Upper lobe of left lung (tissue), 6 donors: ENCODE results near the gene ERICH4. TPM values are rescaled to one million over a fixed set of nuclear protein-coding genes. Genes with fewer than 3 reads are reported as not detected.

ENCODE experiments used
- ATAC-seq, 2 donors: fragments of 200-7000 bp; cut with Tn5 transposase; one replicate each; pipeline ENCODE4 v1.9.1; 2022; ENCODE audit warnings: mild to moderate bottlenecking in 2 of 2, moderate library complexity in 2 of 2; ENCODE audit not compliant: low FRiP score in 2 of 2
- DNase-seq, 2 donors: peaks; one replicate each; pipeline ENCODE4 v3.0.0-alpha.2; 2019 to 2020
- H3K27ac ChIP-seq, 4 donors: fragments of 200-600 bp; sonication (generic); one replicate each; pipeline ENCODE4 v1.5.1; 2016 to 2019
- H3K27me3 ChIP-seq, 4 donors: fragments of 200-600 bp; sonication (generic); one replicate each; pipeline ENCODE4 v1.5.1; 2017 to 2019
- H3K36me3 ChIP-seq, 4 donors: fragments of 200-600 bp; sonication (generic); one replicate each; pipeline ENCODE4 v1.5.1; 2016 to 2019
- H3K4me1 ChIP-seq, 4 donors: fragments of 200-600 bp; sonication (generic); one replicate each; pipeline ENCODE4 v1.5.1; 2018 to 2019
- H3K4me3 ChIP-seq, 4 donors: fragments of 200-600 bp; sonication (generic); one replicate each; pipeline ENCODE4 v1.5.1; 2017 to 2019; ENCODE audit warnings: mild to moderate bottlenecking in 2 of 4, moderate library complexity in 1 of 4
- H3K9me3 ChIP-seq, 4 donors: fragments of 200-600 bp; sonication (generic); one replicate each; pipeline ENCODE4 v1.5.1; 2018 to 2019
- EP300 ChIP-seq, 4 donors: sonication (generic); formaldehyde crosslinking; IDR thresholded peaks; one replicate each; pipeline ENCODE4 v1.5.1; 2017; ENCODE audit warnings: antibody characterized with exemption in 4 of 4, control low read depth in 2 of 4
- POLR2A ChIP-seq, 4 donors: fragments of 450-650 bp; IDR thresholded peaks; one replicate each; pipeline ENCODE4 v1.5.1; 2016 to 2017; ENCODE audit warnings: antibody characterized with exemption in 4 of 4, mild to moderate bottlenecking in 2 of 4
- POLR2AphosphoS5 ChIP-seq, 2 donors: sonication (generic); formaldehyde crosslinking; IDR thresholded peaks; one replicate each; pipeline ENCODE4 v1.5.1; 2017; ENCODE audit warnings: antibody characterized with exemption in 2 of 2
- WGBS, 2 donors: methylation state at CpG; one replicate each; pipeline ENCODE4 v1.1.5; 2017 to 2018; 5-methylcytosine and 5-hydroxymethylcytosine counted together
- total RNA-seq, 6 donors: library from RNA; depleted of rRNA in 4 of 6; stranded (reverse); fragments of >200 nt in 4 of 6; gene quantifications; one replicate each; pipeline versions ENCODE4 v1.1.0 to v1.2.1, GENCODE V29; 2016 to 2021
- TF ChIP-seq, protein P1 (sequence below), 6 experiments: fragments of 450-650 bp in 4 of 6; fragments of 200-600 bp in 2 of 6; sonication (generic) in 2 of 6; IDR thresholded peaks; one replicate each; pipeline ENCODE4 v1.5.1; 2016 to 2019; ENCODE audit warnings: antibody characterized with exemption in 6 of 6
- donor health status: DM: no; HTN: no; CAD: no; lungs with moderate emphysema.
- donor health status: DM: no; HTN: yes; CAD: no; lungs with severe emphysema.

The ERICH4 gene
- total RNA-seq, 6 donors from 2014 or later = not detected

DNA sequence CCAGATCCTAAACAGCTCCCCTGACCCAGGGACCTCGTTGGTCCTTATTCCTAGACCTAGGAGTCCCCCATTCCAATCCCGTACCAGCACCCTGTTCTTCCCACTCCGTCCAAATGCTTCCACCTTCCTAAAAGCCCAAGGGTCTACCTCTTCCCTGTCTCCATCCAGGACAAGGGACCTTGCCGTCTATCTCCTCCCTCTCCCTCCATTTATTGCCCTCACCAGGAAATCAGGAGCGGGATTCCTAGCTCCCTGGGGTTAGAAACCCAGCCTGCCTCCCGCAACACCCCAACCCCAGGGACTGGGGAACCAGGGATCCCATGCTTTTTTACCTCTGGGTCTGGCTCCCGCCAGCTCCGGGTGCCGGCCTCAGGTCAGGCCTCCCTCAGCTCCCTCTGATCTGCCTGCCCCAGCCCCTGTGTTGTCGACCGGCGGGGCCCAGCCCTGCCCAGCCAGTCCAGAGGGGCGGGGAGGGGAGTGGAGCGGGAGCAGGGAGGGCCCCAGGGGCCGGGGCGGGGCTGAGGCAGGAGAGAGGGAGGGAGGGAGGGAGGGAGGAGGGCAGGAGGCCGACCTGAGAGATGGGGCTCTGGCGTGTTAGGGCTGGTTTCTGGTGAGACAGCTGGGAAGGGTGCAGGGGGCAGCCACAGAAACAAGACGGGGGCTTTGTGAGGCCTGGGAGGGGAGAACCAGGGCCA, 15.9 kb upstream of the ERICH4 start, which contains the start of gene B3GNT8:
TSS of gene B3GNT8 (minus strand) at position 423 of the 695 bp plus-strand sequence. CDS start 596 bp downstream, outside the sequence.
- Histone ChIP-seq H3K27ac (peak within 1 kb of the TSS; percentile 68 to 95 (median 86)), H3K27me3 (no peaks in the 10 kb centered on the region), H3K4me1 (peaks cover 36 to 79% (median 50%) of the 10 kb centered on the region in 4 donors), H3K4me3 (peak within 1 kb of the TSS; percentile 36 to 71 (median 51)), H3K36me3 (peaks cover 10 to 55% (median 31%) of the 10 kb centered on the region in 4 donors), H3K9me3 (no peaks in the 10 kb centered on the region)
- DNase-seq (peak; percentile 94), ATAC-seq (peak; percentile 93 to 95)
- 8 to 19% methylated on average over 9 to 12 of the region's 19 CpGs for WGBS, 2 donors
- TF ChIP-seq EP300 (IDR thresholded peaks at IDR 0.05) (no peak), POLR2A (IDR thresholded peaks at IDR 0.05) (peak in 3 of 4 donors; percentile 58 to 96 (median 66)), POLR2AphosphoS5 (IDR thresholded peaks at IDR 0.05) (peak; percentile 53 to 95)
- TF ChIP-seq, protein P1, sequence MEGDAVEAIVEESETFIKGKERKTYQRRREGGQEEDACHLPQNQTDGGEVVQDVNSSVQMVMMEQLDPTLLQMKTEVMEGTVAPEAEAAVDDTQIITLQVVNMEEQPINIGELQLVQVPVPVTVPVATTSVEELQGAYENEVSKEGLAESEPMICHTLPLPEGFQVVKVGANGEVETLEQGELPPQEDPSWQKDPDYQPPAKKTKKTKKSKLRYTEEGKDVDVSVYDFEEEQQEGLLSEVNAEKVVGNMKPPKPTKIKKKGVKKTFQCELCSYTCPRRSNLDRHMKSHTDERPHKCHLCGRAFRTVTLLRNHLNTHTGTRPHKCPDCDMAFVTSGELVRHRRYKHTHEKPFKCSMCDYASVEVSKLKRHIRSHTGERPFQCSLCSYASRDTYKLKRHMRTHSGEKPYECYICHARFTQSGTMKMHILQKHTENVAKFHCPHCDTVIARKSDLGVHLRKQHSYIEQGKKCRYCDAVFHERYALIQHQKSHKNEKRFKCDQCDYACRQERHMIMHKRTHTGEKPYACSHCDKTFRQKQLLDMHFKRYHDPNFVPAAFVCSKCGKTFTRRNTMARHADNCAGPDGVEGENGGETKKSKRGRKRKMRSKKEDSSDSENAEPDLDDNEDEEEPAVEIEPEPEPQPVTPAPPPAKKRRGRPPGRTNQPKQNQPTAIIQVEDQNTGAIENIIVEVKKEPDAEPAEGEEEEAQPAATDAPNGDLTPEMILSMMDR (IDR thresholded peaks at IDR 0.05) = no peak

DNA sequence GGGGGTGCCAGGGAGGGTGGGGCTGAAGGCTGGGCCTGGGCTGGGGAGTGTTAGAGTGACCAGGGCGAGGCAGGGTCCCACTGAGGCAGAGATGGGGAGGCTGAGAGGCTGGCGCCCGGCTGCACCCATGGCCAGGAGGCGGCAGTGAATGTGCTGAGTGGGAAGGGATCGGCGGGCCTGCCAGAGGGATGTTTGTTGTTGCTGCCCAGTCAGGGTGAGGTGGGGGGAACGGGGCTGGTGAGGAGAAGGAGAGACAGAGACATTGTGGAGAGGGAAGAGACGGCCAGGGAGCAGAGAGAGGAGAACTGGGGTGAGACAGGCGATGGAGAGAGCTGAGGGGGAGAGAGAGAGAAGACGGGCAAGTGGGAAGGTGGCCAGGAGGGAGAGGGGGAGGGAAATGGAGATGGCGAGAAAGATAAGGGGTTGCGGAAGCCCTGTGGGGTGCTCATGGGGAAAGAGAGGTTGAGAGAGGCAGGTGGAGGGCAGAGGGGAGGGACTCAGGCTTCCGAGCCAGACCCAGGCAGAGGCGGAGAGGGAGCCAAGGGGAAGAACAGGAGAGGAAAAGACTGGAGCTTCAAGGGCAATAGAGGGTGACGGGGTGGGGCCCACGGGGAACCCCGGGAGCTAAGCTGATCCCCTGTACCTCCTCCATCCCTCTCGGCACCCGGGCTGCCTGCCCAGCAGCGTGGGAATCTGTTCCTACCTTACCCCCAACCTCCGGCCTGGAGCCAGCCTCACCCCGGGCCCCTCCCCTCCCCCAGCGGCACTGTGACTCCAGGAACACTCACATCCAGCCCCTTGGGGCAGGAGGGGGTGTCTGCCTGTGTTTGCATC, 15.1 kb upstream of the ERICH4 start:
- DNase-seq (peak; percentile 79 to 84), ATAC-seq (peak; percentile 42 to 51)
- WGBS, 2 donors = 5% methylated on average over 22 to 23 of the region's 23 CpGs
- peaks cover 36 to 74% (median 50%) of the 10 kb centered on the region in 4 donors for H3K4me1 ChIP-seq
- TF ChIP-seq, protein P1 (IDR thresholded peaks at IDR 0.05) = no peak
- peak in 1 of 2 donors; percentile 24 for TF ChIP-seq POLR2AphosphoS5 (IDR thresholded peaks at IDR 0.05)
- TF ChIP-seq EP300 (IDR thresholded peaks at IDR 0.05) = no peak
- no peak for TF ChIP-seq POLR2A (IDR thresholded peaks at IDR 0.05)
- H3K27ac ChIP-seq = peak overlapping the region; percentile 68 to 95 (median 86)
- H3K36me3 ChIP-seq = peaks cover 8 to 55% (median 29%) of the 10 kb centered on the region in 4 donors
- H3K27me3 ChIP-seq = no peaks in the 10 kb centered on the region
- H3K9me3 ChIP-seq = no peaks in the 10 kb centered on the region
- H3K4me3 ChIP-seq = peak overlapping the region; percentile 36 to 71 (median 51)

DNA sequence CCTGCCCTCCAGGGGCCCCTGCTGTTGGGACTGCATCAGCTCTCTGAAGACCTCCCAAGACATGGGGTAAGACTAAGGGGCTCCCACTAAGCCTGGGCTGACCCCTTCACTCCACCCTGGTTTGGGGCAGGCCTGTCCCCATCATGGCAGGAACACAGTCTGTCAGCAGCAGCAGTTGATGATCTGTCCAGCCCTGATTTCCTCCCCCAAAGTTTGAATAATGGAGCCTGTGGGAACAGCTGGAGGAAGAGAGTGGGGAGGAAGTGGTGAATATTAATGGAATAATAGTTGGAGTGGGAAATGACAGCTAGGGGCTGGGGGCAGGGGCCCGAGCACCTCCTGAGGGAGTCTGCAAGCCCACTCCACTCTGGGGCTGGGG, 14.5 kb upstream of the ERICH4 start:
- peak overlapping the region in 3 of 4 donors; percentile 41 to 71 (median 61) for H3K4me3 ChIP-seq
- WGBS, 2 donors = 27 to 28% methylated on average over 1 of the region's 1 CpG
- TF ChIP-seq, protein P1 (IDR thresholded peaks at IDR 0.05) = no peak
- no peak for TF ChIP-seq POLR2A (IDR thresholded peaks at IDR 0.05)
- no peak for TF ChIP-seq EP300 (IDR thresholded peaks at IDR 0.05)
- TF ChIP-seq POLR2AphosphoS5 (IDR thresholded peaks at IDR 0.05) = no peak
- ATAC-seq (no peak), DNase-seq (no peak)
- H3K36me3 ChIP-seq = peaks cover 5 to 55% (median 29%) of the 10 kb centered on the region in 4 donors
- peak overlapping the region; percentile 68 to 95 (median 86) for H3K27ac ChIP-seq
- no peaks in the 10 kb centered on the region for H3K27me3 ChIP-seq
- peaks cover 36 to 68% (median 50%) of the 10 kb centered on the region in 4 donors for H3K4me1 ChIP-seq
- no peaks in the 10 kb centered on the region for H3K9me3 ChIP-seq

DNA sequence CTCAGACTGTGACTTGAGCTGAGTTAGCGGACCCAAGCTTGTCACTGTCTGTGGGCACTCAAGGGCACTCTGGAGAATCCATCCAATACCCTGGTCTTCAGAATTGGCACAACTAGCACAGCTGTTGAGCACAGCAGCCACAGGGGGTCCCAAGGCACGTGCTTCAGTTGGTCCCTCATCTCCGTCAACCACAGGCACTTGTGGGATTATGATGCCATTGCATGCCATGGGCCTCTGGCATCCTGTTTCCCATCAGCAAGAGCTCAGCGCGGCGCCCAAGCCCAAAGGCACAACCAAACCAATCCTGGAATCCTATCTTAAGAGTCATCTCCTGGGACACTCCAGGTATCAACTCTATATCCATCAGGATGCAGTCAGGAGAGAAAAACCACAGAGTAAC, 12.0 kb upstream of the ERICH4 start:
- Histone ChIP-seq H3K27me3 (no peaks in the 10 kb centered on the region), H3K4me1 (peaks cover 24 to 44% (median 28%) of the 10 kb centered on the region in 4 donors), H3K27ac (no peak overlapping the region), H3K36me3 (peaks cover 5 to 39% (median 24%) of the 10 kb centered on the region in 4 donors), H3K4me3 (no peak overlapping the region), H3K9me3 (no peaks in the 10 kb centered on the region)
- no peak for ATAC-seq
- no peak for DNase-seq
- TF ChIP-seq, protein P1 (IDR thresholded peaks at IDR 0.05) = no peak
- TF ChIP-seq POLR2AphosphoS5 (IDR thresholded peaks at IDR 0.05) = no peak
- no peak for TF ChIP-seq POLR2A (IDR thresholded peaks at IDR 0.05)
- no peak for TF ChIP-seq EP300 (IDR thresholded peaks at IDR 0.05)
- 85 to 100% methylated on average over 1 to 6 of the region's 6 CpGs for WGBS, 2 donors
